Measurements from ENCODE around the gene C6orf89.
A peak's percentile ranks its signal among the peaks of the same experiment; 100 is the strongest.
"Not testable (repeated sequence)": the region's sequence is repeated elsewhere in the genome, so short reads cannot be mapped to it uniquely, and the experiment has no call there.

The C6orf89 gene

DNA sequence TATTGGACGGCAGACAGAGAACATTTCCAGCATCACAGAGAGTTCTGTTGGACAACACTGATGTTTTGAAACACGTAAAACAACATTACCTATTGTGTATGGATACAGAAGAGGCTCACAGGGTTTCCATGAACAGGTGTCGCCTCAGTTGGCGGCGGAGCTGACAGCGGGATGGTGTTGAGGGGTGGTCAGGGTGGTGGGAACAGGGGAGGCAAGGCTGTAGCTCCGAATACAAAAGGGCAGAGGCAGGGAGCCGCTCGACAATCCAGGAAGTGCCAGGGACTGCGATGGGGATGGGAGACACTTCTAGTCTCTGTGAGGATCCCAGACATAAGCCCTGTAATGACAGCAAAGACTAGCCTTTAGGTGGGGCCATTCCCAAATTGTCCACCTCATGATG is 54.3 kb downstream of the C6orf89 start:
- TF ChIP-seq POLR2AphosphoS5 (IDR thresholded peaks at IDR 0.05; ENCODE audit: low read depth, low read length) (no peak), POU2F2 (IDR thresholded peaks at IDR 0.05; ENCODE audit: low read depth, low read length) (no peak), PAX5 (IDR thresholded peaks at IDR 0.05; ENCODE audit: insufficient read depth, low read length, severe bottlenecking) (no peak), POLR2A (IDR thresholded peaks at IDR 0.05; ENCODE audit: low read depth, low read length) (no peak), TAF1 (IDR thresholded peaks at IDR 0.05; ENCODE audit: low read depth, low read length) (no peak), SPI1 (IDR thresholded peaks at IDR 0.05; ENCODE audit: low read depth, low read length) (no peak)
- DNase-seq (ENCODE audit: insufficient read length, low spot score) (no peak), FAIRE-seq (no peak)

DNA sequence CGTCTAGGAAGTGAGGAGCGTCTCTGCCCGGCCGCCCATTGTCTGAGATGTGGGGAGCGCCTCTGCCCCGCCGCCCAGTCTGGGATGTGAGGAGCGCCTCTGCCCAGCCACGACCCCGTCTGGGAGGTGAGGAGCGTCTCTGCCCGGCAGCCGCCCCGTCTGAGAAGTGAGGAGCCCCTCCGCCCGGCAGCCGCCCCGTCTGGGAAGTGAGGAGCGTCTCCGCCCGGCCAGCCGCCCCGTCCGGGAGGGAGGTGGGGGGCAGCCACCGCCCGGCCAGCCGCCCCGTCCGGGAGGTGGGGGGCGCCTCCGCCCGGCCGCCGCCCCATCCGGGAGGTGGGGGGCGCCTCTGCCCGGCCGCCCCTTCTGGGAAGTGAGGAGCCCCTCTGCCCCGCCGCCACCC is 55.8 kb downstream of the C6orf89 start:
- DNase-seq (ENCODE audit: insufficient read length, low spot score); FAIRE-seq: not testable (repeated sequence)

DNA sequence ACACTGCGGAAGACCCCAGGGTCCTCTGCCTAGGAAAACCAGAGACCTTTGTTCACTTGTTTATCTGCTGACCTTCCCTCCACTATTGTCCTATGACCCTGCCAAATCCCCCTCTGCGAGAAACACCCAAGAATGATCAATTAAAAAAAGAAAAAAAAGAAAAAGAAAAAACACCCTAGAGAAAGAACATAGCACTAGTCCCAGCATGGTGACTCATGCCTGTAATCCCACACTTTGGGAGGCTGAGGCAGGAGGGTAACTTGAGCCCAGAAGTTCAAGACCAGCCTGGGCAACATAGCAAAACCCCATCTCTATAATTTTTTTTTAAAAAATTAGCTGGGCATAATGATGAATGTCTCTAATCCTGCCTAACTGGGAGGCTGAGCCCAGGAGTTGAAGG is 56.6 kb downstream of the C6orf89 start:
- not testable (repeated sequence) for FAIRE-seq; DNase-seq (ENCODE audit: insufficient read length, low spot score)

DNA sequence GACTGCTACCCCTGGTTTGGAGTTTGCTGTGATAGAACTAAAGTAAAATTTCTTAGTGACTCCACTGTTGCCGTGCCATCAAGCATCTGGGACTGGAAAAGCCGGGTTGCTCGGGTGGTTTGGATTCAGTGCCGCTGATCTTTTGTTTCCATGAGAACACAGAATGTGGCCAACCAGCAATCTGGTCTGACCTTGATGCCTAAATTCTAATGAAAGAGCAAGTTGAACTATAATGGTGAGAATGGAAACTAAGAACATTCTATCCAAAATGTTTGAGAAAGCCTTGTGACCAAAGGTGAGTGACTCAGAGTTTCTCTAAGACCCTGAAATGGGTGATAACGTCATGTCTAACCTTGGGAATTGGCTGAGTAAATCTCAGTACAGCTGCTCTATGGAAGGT is 58.9 kb downstream of the C6orf89 start:
- DNase-seq (ENCODE audit: insufficient read length, low spot score) (no peak), FAIRE-seq (no peak)
- TF ChIP-seq POU2F2 (IDR thresholded peaks at IDR 0.05; ENCODE audit: low read depth, low read length) (no peak), TAF1 (IDR thresholded peaks at IDR 0.05; ENCODE audit: low read depth, low read length) (no peak), POLR2A (IDR thresholded peaks at IDR 0.05; ENCODE audit: low read depth, low read length) (no peak), SPI1 (IDR thresholded peaks at IDR 0.05; ENCODE audit: low read depth, low read length) (no peak), POLR2AphosphoS5 (IDR thresholded peaks at IDR 0.05; ENCODE audit: low read depth, low read length) (no peak)

DNA sequence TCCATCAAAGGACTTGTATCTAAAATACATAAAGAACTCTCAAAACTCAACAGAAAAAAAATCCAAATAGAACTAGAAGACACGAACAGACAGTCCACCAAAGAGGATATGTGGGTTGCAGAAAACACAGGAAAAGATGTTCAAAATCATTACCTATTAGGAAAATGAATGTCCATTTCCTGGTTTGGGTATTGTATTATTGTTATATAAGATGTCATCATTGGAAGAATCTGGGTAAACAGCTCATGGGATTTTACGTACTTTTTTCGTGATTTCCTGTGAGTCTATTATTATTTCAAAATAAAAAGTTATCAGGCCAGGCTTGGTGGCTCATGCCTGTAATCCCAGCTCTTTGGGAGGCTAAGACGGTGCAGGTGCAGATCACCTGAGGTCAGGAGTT is 59.5 kb downstream of the C6orf89 start:
- TF ChIP-seq TAF1 (IDR thresholded peaks at IDR 0.05; ENCODE audit: low read depth, low read length) (no peak), POLR2AphosphoS5 (IDR thresholded peaks at IDR 0.05; ENCODE audit: low read depth, low read length) (no peak), POU2F2 (IDR thresholded peaks at IDR 0.05; ENCODE audit: low read depth, low read length) (no peak), POLR2A (IDR thresholded peaks at IDR 0.05; ENCODE audit: low read depth, low read length) (no peak), PAX5 (IDR thresholded peaks at IDR 0.05; ENCODE audit: insufficient read depth, low read length, severe bottlenecking) (no peak), SPI1 (IDR thresholded peaks at IDR 0.05; ENCODE audit: low read depth, low read length) (no peak)
- FAIRE-seq, result no peak
- DNase-seq (ENCODE audit: insufficient read length, low spot score), result no peak

DNA sequence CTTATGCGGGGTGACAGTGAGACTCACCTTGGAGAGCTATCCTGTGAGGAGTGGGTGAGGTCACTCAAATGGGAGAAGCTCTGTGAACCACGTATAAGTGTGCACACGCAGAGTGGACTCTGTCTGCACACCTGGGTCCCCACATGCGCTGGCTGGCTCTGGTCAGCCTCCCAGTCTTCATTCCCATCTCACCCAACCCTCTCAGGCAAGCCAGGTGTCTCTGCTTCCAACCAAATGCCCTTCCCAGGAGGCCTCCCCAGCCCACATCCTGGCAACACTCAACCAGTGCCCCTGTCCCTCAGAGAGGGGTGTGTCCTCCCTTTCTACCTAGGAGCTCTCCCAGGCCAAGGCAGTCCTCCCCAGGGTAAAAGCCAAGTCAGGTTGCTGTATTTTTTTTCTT is 60.8 kb downstream of the C6orf89 start:
- no peak for FAIRE-seq
- DNase-seq (ENCODE audit: insufficient read length, low spot score), result no peak
- TF ChIP-seq POU2F2 (IDR thresholded peaks at IDR 0.05; ENCODE audit: low read depth, low read length), result no peak

DNA sequence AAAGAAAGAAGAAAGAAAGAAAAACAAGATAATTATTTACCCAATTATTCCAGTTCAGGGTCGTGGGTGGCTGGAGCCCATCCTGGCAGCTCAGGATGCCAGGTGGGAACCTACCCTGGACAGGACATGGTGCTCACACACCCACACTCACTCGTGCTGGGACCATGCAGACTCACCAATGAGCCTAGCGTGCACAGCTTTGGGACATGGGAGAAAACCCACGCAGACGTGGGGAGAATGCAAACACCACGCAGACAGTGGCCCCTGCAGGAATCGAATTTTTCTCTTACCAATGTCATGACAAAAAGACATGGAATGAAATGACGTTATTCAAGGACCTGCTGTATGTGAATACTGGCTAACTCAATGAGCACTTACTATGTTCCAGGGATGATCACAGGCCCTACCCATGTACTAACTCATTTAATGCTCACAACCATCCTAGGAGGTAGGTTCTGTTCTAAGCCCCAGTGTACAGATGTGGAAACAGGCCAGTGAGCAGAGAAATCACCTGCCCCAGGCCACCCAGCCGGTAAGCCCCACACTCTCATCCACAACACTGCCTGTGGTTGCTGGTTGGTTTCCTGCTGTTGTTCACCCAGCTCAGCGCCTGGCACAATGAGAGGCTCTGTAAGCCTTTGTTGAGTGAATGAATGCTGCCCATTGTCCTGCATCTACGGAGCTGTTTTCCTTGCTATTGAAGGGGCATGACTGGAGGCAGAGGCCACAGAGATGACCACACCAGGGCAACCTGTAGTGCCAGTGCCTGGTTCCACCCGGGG is 62.0 kb downstream of the C6orf89 start:
- FAIRE-seq, result no peak
- no peak for DNase-seq (ENCODE audit: insufficient read length, low spot score)
- TF ChIP-seq PAX5 (IDR thresholded peaks at IDR 0.05; ENCODE audit: insufficient read depth, low read length, severe bottlenecking) (no peak), POLR2AphosphoS5 (IDR thresholded peaks at IDR 0.05; ENCODE audit: low read depth, low read length) (no peak), POU2F2 (IDR thresholded peaks at IDR 0.05; ENCODE audit: low read depth, low read length) (no peak), POLR2A (IDR thresholded peaks at IDR 0.05; ENCODE audit: low read depth, low read length) (no peak), TAF1 (IDR thresholded peaks at IDR 0.05; ENCODE audit: low read depth, low read length) (no peak), SPI1 (IDR thresholded peaks at IDR 0.05; ENCODE audit: low read depth, low read length) (no peak)

DNA sequence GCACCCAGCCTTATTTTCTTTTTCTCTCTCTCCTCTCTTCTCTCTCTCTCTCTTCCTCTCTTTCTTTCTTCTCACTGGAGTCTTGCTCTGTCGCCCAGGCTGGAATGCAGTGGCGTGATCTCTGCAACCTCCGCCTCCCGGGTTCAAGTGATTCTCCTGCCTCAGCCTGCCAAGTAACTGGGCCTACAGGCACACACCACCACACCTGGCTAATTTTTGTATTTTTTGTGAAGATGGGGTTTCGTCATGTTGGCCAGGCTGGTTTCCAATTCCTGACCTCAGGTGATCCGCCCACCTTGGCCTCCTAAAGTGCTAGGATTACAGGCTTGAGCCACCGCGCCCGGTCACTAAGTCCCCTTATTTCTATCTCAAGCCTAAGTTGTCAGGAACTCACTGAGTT is 63.3 kb downstream of the C6orf89 start:
- not testable (repeated sequence) for DNase-seq (ENCODE audit: insufficient read length, low spot score); FAIRE-seq

DNA sequence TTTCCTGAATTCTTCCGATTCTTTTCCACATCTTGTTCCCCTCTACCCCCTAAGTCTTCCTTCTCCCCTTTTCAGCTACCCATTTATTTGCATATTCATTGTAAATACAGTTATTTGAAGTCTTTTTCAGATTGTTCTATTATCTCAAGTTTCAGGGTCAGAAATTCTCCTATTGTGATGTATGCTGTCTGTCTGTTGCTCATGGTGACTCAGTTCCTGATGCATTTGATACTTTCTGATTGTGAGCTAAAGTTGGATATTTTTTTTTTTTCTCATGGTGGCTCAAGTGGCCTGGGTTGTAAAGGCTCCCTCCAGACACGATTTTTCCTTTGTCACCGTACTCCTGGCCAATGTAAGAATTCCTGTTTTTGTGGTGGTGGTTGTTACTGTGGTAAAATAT is 63.9 kb downstream of the C6orf89 start:
- TF ChIP-seq POLR2AphosphoS5 (IDR thresholded peaks at IDR 0.05; ENCODE audit: low read depth, low read length) (no peak), TAF1 (IDR thresholded peaks at IDR 0.05; ENCODE audit: low read depth, low read length) (no peak), PAX5 (IDR thresholded peaks at IDR 0.05; ENCODE audit: insufficient read depth, low read length, severe bottlenecking) (no peak), SPI1 (IDR thresholded peaks at IDR 0.05; ENCODE audit: low read depth, low read length) (no peak)
- DNase-seq (ENCODE audit: insufficient read length, low spot score) (no peak), FAIRE-seq (no peak)

DNA sequence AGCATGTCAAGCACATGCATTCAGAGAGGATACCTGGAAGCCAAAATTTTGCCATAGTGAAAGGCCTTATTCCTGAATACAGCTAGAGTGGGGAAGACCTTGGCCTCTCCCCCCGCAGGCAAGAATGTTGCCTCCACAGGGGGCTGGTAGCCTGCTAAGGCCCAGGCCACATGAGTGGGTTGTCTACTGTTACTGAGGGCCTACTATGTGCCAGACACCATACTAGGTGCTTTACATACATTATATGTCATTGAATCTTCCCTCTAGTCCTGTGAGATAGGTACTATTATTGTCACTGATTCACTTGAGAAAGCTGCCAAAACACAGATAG is 68.1 kb downstream of the C6orf89 start:
- FAIRE-seq (no peak), DNase-seq (ENCODE audit: insufficient read length, low spot score) (no peak)
- TF ChIP-seq POU2F2 (IDR thresholded peaks at IDR 0.05; ENCODE audit: low read depth, low read length) (no peak), POLR2A (IDR thresholded peaks at IDR 0.05; ENCODE audit: low read depth, low read length) (no peak), TAF1 (IDR thresholded peaks at IDR 0.05; ENCODE audit: low read depth, low read length) (no peak), POLR2AphosphoS5 (IDR thresholded peaks at IDR 0.05; ENCODE audit: low read depth, low read length) (no peak), PAX5 (IDR thresholded peaks at IDR 0.05; ENCODE audit: insufficient read depth, low read length, severe bottlenecking) (no peak), SPI1 (IDR thresholded peaks at IDR 0.05; ENCODE audit: low read depth, low read length) (no peak)

DNA sequence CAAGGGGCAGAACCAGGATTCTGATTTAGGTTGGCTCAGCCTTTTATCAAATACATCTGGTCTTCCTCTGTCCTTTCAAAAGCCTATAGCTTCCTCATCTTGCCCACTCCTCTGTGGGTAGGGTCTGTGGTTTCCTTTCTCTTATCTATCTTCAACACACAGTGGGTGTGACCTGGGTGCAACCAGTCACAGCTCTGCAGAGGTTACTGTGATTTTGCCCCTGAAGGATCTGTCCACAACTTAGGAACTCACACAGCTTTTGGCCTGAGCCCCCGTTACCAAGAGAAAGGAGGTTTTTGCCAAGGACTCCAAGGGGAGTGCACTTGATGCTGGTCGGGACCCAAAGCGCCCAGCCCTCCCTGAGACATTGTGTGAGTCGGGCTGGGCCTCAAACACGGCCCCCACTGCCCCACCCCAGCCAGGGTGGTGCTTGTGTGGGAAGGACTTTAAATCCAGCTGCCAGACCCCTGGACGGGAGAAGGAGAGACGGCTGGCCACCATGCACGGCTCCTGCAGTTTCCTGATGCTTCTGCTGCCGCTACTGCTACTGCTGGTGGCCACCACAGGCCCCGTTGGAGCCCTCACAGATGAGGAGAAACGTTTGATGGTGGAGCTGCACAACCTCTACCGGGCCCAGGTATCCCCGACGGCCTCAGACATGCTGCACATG is 68.6 kb downstream of the C6orf89 start, which contains the start of gene PI16:
Gene PI16, plus strand, starts transcription at position 477 of the 670 bp plus-strand sequence. Its CDS starts 23 bp downstream, at position 500.
- DNase-seq (ENCODE audit: insufficient read length, low spot score) (no peak), FAIRE-seq (peak; percentile 52)
- TF ChIP-seq PAX5 (IDR thresholded peaks at IDR 0.05; ENCODE audit: insufficient read depth, low read length, severe bottlenecking) (no peak), POLR2AphosphoS5 (IDR thresholded peaks at IDR 0.05; ENCODE audit: low read depth, low read length) (no peak), POU2F2 (IDR thresholded peaks at IDR 0.05; ENCODE audit: low read depth, low read length) (no peak), SPI1 (IDR thresholded peaks at IDR 0.05; ENCODE audit: low read depth, low read length) (no peak), POLR2A (IDR thresholded peaks at IDR 0.05; ENCODE audit: low read depth, low read length) (no peak), TAF1 (IDR thresholded peaks at IDR 0.05; ENCODE audit: low read depth, low read length) (no peak)
